ENCODE measurements around the gene SMIM45.
A peak's percentile ranks its signal among the peaks of the same experiment; 100 is the strongest.

Gene SMIM45

DNA sequence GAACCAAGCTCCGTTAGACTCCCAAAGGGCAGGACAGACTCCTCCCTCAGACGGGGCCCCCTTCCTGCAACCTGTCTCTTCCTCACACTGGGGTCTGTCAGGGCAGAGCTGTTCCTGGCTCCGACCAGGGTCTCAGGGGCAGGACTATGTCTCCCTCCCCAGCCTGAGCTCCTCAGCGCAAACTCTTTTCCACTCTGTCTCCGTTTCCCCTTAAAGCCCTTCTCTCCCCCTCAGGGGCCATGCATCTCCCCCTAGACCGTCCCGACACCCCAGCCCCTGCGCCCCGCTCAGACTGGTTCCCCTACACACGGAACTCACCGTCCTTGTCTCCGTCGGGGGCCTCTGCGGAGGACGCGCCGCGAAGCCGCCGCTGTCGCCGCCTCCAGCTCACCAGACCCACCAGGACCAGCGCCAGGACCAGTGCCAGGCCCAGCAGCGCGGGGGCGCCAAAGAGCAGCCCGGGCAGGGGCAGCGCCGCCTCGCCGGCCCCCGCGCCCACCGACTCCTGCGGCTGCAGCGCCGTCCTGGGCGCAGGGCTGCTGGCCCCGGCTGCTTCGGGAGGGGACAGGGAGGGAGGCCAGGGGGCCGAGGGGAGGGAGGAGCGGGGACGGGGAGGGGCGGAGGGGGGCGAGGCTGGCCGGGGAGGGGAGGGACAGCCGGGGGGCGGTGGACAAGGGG, 26.0 kb upstream of the SMIM45 start:
- H3K4me1 ChIP-seq = peaks cover 8 to 19% (median 11%) of the 10 kb centered on the region in 4 donors
- ATAC-seq (ENCODE audit: low FRiP score in 2 of 2) = peak; percentile 56 to 69
- WGBS, 2 donors = 7 to 9% methylated on average over 22 to 29 of the region's 48 CpGs
- peak overlapping the region in 1 of 4 donors; percentile 40 for H3K27ac ChIP-seq
- H3K27me3 ChIP-seq = peaks cover 0 to 21% (median 9%) of the 10 kb centered on the region in 4 donors
- peak overlapping the region in 3 of 4 donors; percentile 36 to 50 (median 45) for H3K4me3 ChIP-seq
- H3K9me3 ChIP-seq = no peaks in the 10 kb centered on the region
- peak; percentile 72 to 94 for DNase-seq
- TF ChIP-seq POLR2AphosphoS5 (IDR thresholded peaks at IDR 0.05) = no peak
- TF ChIP-seq, protein P1, sequence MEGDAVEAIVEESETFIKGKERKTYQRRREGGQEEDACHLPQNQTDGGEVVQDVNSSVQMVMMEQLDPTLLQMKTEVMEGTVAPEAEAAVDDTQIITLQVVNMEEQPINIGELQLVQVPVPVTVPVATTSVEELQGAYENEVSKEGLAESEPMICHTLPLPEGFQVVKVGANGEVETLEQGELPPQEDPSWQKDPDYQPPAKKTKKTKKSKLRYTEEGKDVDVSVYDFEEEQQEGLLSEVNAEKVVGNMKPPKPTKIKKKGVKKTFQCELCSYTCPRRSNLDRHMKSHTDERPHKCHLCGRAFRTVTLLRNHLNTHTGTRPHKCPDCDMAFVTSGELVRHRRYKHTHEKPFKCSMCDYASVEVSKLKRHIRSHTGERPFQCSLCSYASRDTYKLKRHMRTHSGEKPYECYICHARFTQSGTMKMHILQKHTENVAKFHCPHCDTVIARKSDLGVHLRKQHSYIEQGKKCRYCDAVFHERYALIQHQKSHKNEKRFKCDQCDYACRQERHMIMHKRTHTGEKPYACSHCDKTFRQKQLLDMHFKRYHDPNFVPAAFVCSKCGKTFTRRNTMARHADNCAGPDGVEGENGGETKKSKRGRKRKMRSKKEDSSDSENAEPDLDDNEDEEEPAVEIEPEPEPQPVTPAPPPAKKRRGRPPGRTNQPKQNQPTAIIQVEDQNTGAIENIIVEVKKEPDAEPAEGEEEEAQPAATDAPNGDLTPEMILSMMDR (IDR thresholded peaks at IDR 0.05) = peak; percentile 69 to 83 (median 82)
- H3K36me3 ChIP-seq = no peaks in the 10 kb centered on the region

DNA sequence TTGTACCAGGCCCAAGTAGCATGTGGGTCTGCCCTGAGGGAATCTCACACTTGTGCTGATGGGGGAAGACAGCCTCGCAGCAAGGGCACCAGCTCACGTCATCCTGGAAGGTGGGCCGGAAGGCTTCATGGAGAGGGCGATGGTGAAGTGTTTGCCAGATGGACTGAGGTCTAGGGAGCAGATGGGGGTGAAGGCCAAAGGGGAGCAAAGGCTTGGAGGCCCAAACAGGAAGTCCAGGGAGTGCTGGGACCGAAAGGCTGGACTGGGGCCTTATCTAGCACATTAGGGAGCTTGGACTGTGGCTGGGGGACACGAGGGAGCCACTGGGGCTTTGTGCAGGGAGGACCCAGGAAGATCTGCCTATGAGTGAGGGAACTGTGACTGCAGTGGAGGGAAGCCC, 24.1 kb upstream of the SMIM45 start:
- TF ChIP-seq POLR2A (IDR thresholded peaks at IDR 0.05) = no peak
- TF ChIP-seq, protein P1 (IDR thresholded peaks at IDR 0.05) = no peak
- no peak for TF ChIP-seq EP300 (IDR thresholded peaks at IDR 0.05)
- TF ChIP-seq POLR2AphosphoS5 (IDR thresholded peaks at IDR 0.05) = no peak
- Histone ChIP-seq H3K4me3 (no peak overlapping the region), H3K27me3 (peaks cover 0 to 21% (median 9%) of the 10 kb centered on the region in 4 donors), H3K4me1 (peaks cover 8 to 19% (median 11%) of the 10 kb centered on the region in 4 donors), H3K9me3 (no peaks in the 10 kb centered on the region), H3K27ac (no peak overlapping the region), H3K36me3 (no peaks in the 10 kb centered on the region)
- DNase-seq (no peak), ATAC-seq (ENCODE audit: low FRiP score in 2 of 2) (no peak)
- WGBS, 2 donors = 83 to 88% methylated on average over 5 to 6 of the region's 6 CpGs

DNA sequence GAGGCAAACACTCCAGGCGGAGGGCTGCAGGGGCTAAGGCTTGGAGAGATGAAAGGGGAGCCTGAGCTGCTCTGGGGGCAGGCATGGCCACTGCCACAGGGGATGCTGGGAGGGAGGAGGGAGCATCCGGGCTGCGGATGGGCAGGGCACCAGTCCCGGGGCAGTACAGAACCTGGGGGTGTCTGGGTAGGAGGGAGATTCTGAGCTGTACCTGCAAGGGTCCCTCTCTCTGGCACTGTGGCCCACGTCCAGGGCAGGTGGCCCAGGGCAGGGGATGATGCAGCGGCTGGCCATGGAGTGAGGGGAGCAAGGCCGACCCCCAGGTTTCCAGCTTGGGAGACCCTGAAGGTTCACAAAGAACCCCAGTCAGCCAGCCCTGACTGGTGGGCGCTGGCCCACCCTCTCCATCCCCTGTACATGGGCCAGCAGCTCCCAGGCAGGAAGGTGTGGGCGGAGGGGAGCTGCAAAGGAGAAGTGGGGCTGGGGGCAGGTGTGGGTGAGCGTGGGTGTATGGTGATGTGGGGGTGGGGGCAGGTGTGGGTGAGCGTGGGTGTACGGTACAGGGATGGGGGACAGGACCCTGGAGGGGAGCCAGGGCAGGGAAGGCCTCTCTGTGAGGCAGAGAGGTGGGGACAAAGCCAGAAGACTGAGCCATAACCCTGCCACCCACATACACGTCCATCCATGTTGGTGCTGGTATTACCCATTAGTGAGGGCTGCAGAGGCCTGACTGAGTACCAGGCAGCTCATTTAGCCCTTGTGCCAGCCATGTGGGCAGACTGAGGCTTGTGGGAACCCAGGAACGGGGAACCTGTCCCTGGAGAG, 23.1 kb upstream of the SMIM45 start:
- peaks cover 0 to 21% (median 9%) of the 10 kb centered on the region in 4 donors for H3K27me3 ChIP-seq
- DNase-seq (peak in 1 of 2 donors; percentile 61), ATAC-seq (ENCODE audit: low FRiP score in 2 of 2) (peak in 1 of 2 donors; percentile 3)

DNA sequence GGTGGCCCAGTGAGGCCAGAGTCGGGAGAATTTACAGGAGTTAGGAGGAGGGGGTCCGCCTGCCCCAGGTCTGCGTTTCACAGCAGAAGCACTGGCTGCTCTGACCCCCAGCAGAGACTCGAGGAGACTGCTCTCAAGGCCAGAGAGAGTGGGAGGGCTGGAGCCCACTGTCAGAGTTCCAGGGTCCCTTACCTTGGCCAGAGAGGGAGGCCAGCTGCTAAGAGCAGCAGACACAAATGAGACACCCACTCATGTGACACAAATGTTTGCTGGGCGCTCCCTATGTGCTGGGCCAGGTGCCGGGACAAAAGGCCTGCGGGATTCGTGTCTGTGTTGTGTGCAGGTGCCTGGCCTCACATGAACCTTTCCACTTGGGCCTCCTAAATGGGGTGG, 22.5 kb upstream of the SMIM45 start:
- H3K27ac ChIP-seq = no peak overlapping the region
- H3K4me3 ChIP-seq = no peak overlapping the region
- peaks cover 8 to 19% (median 11%) of the 10 kb centered on the region in 4 donors for H3K4me1 ChIP-seq
- WGBS, 2 donors = 75 to 79% methylated on average over 8 of the region's 8 CpGs
- TF ChIP-seq EP300 (IDR thresholded peaks at IDR 0.05) (no peak), POLR2A (IDR thresholded peaks at IDR 0.05) (no peak), POLR2AphosphoS5 (IDR thresholded peaks at IDR 0.05) (no peak)
- TF ChIP-seq, protein P1 (IDR thresholded peaks at IDR 0.05) = no peak
- no peak for ATAC-seq (ENCODE audit: low FRiP score in 2 of 2)
- H3K9me3 ChIP-seq = no peaks in the 10 kb centered on the region
- no peak for DNase-seq
- H3K27me3 ChIP-seq = peaks cover 0 to 21% (median 9%) of the 10 kb centered on the region in 4 donors
- H3K36me3 ChIP-seq = no peaks in the 10 kb centered on the region

More for the DNA sequence above, 23.1 kb upstream of the SMIM45 start:
- Histone ChIP-seq H3K4me1 (peaks cover 8 to 19% (median 11%) of the 10 kb centered on the region in 4 donors), H3K9me3 (no peaks in the 10 kb centered on the region), H3K4me3 (no peak overlapping the region), H3K27ac (no peak overlapping the region), H3K36me3 (no peaks in the 10 kb centered on the region)
- WGBS, 2 donors = 78 to 83% methylated on average over 9 to 13 of the region's 14 CpGs
- TF ChIP-seq, protein P1 (IDR thresholded peaks at IDR 0.05) = no peak
- TF ChIP-seq POLR2A (IDR thresholded peaks at IDR 0.05) (no peak), POLR2AphosphoS5 (IDR thresholded peaks at IDR 0.05) (no peak), EP300 (IDR thresholded peaks at IDR 0.05) (no peak)
